ENCODE measurements around the gene TM4SF4. TPM values are rescaled to one million over a fixed set of nuclear protein-coding genes. Genes with fewer than 3 reads are reported as not detected.
A peak's percentile ranks its signal among the peaks of the same experiment; 100 is the strongest.

Gene TM4SF4
- total RNA-seq, 1 experiment from 2014 or later: not detected

DNA sequence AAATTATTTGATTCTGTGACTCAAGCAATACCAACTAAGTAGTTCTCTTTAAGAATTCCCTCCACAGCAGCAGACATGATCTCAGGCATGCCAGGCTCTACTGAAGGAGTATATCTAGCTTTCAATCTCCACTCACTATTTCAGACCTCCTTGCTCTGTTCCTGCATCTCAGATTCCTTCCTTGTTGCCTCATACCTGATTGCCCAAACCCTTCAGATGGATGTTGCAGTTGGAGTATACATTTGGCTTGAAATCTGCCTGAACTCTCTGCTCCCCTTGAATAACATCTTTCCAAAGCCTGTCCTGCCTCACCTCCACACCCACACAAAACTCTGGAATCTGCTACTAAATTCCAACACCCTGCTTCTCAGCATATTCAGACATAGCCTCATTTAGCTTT is 19.8 kb upstream of the TM4SF4 start:
- no peak for DNase-seq (ENCODE audit: low read depth)

GRCh38 chr3:149455366-149455765 is 19.1 kb upstream of the TM4SF4 start:
- DNase-seq (ENCODE audit: low read depth): no peak

- DNase-seq (ENCODE audit: low read depth): no peak
These were observed 18.5 kb upstream of the TM4SF4 start for GRCh38 chr3:149455989-149456388.

DNA sequence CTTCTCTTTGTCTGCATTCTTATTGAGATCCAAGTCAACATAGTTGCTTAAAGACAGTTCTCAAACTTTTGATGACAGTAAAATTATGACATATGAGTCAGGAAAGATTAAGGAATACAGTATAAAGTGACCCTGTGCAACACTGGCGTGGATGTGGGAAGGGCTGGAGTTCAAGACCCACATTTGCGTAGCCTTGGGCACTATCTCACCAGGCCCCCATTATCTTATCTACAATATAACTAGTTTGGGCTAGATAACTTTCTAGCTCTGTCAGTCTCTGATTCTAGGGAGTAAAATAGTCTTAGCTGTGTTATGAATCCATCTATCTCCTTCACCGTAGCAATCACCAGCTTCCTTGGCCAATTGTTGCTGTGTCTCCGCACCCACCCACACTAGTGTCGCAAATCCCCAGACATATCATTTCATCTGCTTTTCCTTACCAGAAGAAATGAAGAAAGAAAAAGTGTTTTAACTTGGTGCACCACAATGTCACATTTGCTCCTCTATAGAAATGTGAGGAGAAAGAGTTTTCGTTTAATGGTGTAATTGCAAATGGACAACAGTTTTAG is 14.9 kb upstream of the TM4SF4 start:
- no peak for DNase-seq (ENCODE audit: low read depth)

DNA sequence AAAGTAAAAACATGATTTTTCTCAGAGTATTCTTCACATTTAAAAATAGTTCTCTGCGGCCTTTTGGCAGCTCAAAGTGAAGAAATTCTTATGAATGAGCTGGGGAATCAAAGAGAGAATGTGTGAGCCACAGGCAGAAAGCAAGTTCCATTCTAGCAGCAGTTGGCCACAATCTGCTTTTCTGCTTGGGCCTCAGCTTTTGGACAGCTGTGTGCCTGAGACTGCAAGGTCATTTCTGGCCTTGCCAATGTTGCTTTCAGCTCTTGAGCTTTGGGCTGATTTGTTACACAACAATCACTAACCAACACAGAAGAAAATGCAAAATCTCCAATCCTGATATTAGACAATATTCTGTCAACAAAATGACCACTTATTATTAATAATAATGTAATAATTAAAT is 14.4 kb upstream of the TM4SF4 start:
- DNase-seq (ENCODE audit: low read depth): no peak

DNA sequence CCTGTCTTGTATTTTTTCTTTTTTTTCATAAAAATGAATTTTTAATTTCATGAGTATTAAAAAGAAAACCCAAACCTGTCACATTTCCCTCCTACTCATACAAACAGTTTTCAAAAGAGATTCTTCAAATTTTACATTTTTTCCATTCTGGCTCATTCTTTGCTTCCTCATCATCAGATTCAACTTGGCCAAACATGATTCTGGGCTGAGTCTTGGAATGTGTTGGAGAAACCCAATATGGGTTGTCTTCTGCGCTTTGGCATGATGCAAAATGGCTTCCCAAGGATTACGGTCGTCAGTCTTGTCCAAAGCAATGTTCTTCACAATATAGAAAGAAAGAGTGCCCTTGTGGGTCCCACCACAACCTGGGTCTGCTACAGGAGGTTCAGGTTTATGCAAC is 12.4 kb upstream of the TM4SF4 start:
- no peak for DNase-seq (ENCODE audit: low read depth)

GRCh38 chr3:149462581-149463011 is 11.9 kb upstream of the TM4SF4 start:
- DNase-seq (ENCODE audit: low read depth): no peak

DNA sequence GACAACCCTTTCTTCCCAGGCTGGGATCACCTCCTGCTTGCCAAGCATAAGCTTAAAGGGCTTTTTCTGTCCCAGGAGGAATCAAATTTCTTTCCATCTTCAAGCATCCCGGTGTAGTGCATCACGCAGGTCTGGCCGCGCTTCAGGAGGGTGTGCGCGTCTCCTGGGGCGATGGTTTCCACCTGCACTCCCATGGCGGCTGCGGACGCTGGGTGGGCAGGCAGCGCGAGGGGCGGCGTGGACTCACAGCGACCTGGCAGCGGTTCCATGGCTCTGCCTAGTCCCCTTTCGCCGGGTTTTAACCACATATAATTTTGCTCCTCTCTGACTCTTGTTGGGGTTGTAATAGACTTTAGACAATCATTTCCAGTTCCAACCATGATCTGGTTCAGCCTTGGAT is 10.6 kb upstream of the TM4SF4 start:
- DNase-seq (ENCODE audit: low read depth): no peak

GRCh38 chr3:149464542-149465328 is 9.8 kb upstream of the TM4SF4 start:
- no peak for DNase-seq (ENCODE audit: low read depth)

DNA sequence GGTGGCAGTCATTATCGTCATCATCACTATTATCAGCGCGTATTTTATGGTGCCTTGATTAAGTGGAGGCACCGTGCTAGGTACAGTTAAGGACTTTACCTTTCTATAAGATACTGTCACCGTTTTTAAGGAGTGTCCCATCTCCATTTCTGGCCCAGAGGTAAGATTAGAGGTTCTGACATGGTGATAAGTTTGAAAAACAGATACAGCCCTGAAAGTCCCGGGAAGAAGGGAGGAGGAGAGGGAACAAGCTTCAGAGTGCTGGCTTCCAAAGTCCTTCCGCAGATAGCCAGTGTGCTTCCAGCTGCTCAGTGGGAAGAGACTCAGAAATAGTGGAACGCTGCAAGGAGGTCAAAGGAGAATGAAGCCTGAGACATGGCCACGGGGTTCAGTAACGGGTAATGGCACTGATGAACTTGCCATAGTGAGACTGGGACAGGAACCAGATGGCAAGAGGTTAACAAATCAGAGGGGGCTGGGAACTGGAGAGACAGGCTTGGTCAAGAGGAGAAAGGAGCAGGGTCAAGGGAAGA is 9.1 kb upstream of the TM4SF4 start:
- no peak for DNase-seq (ENCODE audit: low read depth)

DNA sequence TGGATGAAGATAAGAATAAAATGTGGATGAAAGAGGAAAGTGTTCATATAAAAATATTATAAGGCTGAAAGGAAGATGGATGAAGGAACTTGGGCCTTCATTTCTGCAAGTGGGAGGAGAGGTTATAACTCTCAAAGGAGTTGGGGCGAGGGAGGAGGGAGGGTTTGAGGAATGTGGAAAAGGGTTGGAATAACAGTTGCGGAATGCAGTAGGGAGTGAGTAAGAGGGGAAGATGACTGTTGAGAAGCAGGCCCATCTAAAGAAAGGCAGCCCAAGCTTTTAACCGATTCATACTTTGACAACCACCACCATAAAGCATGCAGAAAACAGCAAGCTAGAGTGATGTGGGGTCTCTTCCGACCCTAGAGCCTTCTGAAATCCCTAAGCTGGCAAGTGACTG is 8.3 kb upstream of the TM4SF4 start:
- DNase-seq (ENCODE audit: low read depth): peak; percentile 95

GRCh38 chr3:149468504-149469212 is 5.8 kb upstream of the TM4SF4 start:
- DNase-seq (ENCODE audit: low read depth): peak; percentile 29

DNA sequence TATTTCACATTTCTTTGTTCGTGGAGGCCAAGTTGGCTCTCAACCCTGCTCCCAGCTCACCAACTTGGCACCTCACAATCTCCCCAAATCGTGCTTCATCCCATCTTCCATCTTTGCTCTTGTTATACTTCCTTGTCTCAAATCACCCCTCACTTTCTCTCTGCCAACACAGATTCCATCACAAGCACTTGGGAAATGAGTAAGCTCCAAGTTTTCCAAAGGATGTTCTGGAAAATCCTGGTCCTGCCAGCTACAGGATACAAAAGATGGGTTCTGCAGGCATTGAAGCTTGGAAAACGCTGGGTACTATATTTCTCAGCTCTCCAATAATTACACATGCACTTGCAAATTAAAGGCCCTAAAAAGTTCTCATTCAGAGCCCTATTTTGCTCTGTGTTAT is 4.1 kb upstream of the TM4SF4 start:
- no peak for DNase-seq (ENCODE audit: low read depth)

DNA sequence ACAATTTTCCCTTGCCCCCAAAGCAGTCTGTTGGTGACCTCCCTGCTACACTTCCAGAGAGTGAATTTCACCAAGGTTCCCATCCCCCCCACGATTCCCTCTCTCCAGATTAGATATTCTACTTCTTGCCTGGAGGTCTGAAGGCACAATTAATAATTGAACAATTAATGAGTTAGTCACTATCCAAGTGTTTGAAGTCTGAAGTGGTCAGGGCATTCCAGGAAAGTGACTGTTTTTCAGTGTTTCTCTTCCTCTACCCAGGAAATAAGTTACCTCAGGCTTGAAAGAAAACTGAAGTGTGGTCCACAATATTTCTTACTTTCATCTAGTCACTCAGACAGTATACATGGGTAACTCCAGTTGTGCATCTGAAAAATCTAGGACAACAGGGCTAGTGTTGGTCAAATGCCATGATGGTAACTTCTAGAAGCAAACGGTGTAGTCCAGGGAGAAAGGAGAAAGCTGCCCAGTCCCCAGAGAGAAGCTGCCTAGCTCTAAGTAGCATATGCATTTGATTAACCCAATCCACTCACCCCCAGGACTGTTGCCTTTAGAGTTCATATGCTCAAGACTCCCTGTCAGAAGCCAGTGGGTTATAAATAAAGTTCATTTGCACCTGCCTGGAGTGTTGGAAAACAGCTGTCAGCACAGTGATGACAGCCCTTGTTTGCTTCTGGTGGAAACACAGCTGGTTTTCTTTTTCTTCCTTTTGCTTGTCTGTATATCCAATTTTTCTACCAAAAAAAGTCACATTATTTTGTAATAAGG is 2.3 kb upstream of the TM4SF4 start:
- DNase-seq (ENCODE audit: low read depth): no peak

- peak; percentile 93 for DNase-seq (ENCODE audit: low read depth)
These were observed 894 bp upstream of the TM4SF4 start for GRCh38 chr3:149473357-149474249.

DNA sequence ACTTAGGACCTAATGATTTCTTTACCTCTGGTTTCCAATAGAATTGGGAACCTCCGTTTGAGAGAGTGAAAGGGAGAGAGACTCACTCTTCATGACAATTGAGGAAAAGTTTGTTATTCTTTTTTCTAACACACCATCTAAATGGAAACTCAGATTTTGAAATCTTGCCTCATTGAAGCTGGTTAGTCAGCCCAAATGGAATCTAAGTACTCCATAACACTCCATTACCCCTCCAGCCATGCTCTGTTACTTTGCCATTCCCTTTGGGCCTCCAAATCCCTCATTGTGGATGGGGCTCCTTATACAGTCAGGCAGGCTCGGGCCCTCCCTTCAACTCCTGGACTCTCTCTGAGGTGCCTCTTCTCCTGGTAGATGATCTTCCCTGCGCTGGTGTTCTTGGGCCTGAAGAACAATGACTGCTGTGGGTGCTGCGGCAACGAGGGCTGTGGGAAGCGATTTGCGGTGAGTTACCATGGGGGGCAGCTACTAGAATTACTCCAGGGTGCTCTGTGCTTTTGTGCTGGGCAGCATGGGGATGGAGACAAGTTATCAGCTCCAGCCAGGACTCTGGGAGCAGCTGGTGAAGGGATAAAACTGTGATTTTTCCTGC is 1.1 kb downstream of the TM4SF4 start:
- no peak for DNase-seq (ENCODE audit: low read depth)

- DNase-seq (ENCODE audit: low read depth): no peak
These were observed 1.7 kb downstream of the TM4SF4 start for GRCh38 chr3:149476225-149476624.

DNA sequence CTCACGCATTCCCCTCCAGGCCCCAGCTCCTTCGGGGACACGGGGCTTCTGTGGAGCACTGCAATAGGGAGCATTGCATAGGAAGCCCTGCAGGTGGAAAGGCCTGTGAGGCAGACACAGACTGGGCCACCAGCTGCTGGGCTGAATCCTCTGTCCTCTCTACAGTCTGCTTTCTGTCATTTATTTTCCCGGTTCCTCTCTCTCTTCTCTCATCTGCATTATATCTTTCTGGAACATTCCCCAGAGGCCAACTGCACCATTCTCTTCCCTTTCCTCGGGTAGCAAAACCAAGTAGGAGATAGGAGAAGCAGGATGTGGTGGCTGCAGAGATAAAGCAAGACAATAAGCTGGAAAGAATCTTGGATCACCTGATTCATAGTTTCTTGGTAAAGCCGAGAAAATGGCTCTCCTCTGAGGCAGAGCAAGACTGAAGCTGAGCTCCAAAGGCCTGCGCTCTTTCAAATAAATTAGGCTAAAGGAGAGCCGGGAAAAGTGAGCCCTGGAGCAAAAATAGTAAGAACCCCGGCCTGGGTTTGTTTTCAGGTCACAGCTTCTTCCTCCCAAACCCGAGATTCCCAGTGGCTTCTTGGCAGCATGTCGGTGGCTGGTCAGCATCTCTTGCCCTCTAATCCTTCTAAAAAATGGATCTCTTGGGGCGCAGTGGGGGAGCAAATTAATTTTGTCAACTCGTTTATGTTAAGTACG is 5.3 kb downstream of the TM4SF4 start:
- DNase-seq (ENCODE audit: low read depth): peak; percentile 34

GRCh38 chr3:149480326-149481017 is 6.0 kb downstream of the TM4SF4 start:
- DNase-seq (ENCODE audit: low read depth): peak; percentile 92
